Measurements from ENCODE around the gene INSIG1.

The INSIG1 gene

GRCh38 chr7:155276042-155276799 is 21.5 kb upstream of the INSIG1 start (continued):
- TF ChIP-seq ZSCAN23 (tag by site-specific recombination; IDR thresholded peaks at IDR 0.05) (no peak), ZNF157 (tag by site-specific recombination; IDR thresholded peaks at IDR 0.05) (no peak), ZSCAN5A (tag by site-specific recombination; IDR thresholded peaks at IDR 0.05) (no peak), ZNF747 (tag by site-specific recombination; IDR thresholded peaks at IDR 0.05) (no peak), ZNF48 (tag by site-specific recombination; IDR thresholded peaks at IDR 0.05) (no peak), ZNF610 (tag by site-specific recombination; IDR thresholded peaks at IDR 0.05; ENCODE audit: borderline replicate concordance) (no peak), ZNF239 (tag by site-specific recombination; IDR thresholded peaks at IDR 0.05) (no peak), ATF2 (tag by site-specific recombination; IDR thresholded peaks at IDR 0.05; ENCODE audit: low read depth) (no peak), ZNF366 (tag by site-specific recombination; conservative IDR thresholded peaks at IDR 0.05) (no peak)

- no peaks in the 10 kb centered on the region for H3K4me1 ChIP-seq (ENCODE audit: control insufficient read depth, insufficient read depth, low read length)
- no peak overlapping the region for H3K4me3 ChIP-seq (ENCODE audit: low read depth, low read length)
- no peaks in the 10 kb centered on the region for H3K9me3 ChIP-seq (ENCODE audit: control insufficient read depth, insufficient read depth, low read depth, low read length)
- ChIA-PET CTCF (interaction anchor here (0.8 kb wide), 1 partner anchor 86 kb away, joined by 3 read pairs; no protein-coding TSS in a partner anchor), POLR2A (no interaction called here)
- TF ChIP-seq ZNF302 (tag by site-specific recombination; IDR thresholded peaks at IDR 0.05; ENCODE audit: low read depth) = no peak
- no peak for TF ChIP-seq ZNF10 (tag by site-specific recombination; IDR thresholded peaks at IDR 0.05)
- no peak for TF ChIP-seq ZNF621 (tag by site-specific recombination; IDR thresholded peaks at IDR 0.05)
- no peak for TF ChIP-seq ZNF23 (tag by site-specific recombination; IDR thresholded peaks at IDR 0.05; ENCODE audit: borderline replicate concordance)
- TF ChIP-seq ZNF37A (tag by site-specific recombination; IDR thresholded peaks at IDR 0.05) = no peak
- H3K36me3 ChIP-seq (ENCODE audit: control insufficient read depth in 2 of 2, insufficient read depth in 1 of 2, low read length in 2 of 2) = no peaks in the 10 kb centered on the region
- H3K27ac ChIP-seq (ENCODE audit: extremely low read depth, low read depth, low read length) = no peak overlapping the region
These were observed 20.8 kb upstream of the INSIG1 start for GRCh38 chr7:155276800-155277375.

- CTCF ChIA-PET = interaction anchor here (0.5 kb wide), 1 partner anchor 367 kb away, joined by 3 read pairs; no protein-coding TSS in a partner anchor
These were observed 20.2 kb upstream of the INSIG1 start for GRCh38 chr7:155277385-155277994.

More at GRCh38 chr7:155277385-155277994, 20.2 kb upstream of the INSIG1 start:
- no peaks in the 10 kb centered on the region for H3K9me3 ChIP-seq (ENCODE audit: control insufficient read depth, insufficient read depth, low read depth, low read length)
- no peak overlapping the region for H3K27ac ChIP-seq (ENCODE audit: extremely low read depth, low read depth, low read length)
- H3K4me3 ChIP-seq (ENCODE audit: low read depth, low read length) = no peak overlapping the region
- no peaks in the 10 kb centered on the region for H3K4me1 ChIP-seq (ENCODE audit: control insufficient read depth, insufficient read depth, low read length)
- H3K36me3 ChIP-seq (ENCODE audit: control insufficient read depth in 2 of 2, insufficient read depth in 1 of 2, low read length in 2 of 2) = no peaks in the 10 kb centered on the region
- POLR2A ChIA-PET = no interaction called here
- TF ChIP-seq ZNF24 (tag by site-specific recombination; IDR thresholded peaks at IDR 0.05) (no peak), ZNF701 (tag by site-specific recombination; IDR thresholded peaks at IDR 0.05) (no peak), ATF2 (tag by site-specific recombination; IDR thresholded peaks at IDR 0.05; ENCODE audit: low read depth) (no peak), ZNF639 (tag by site-specific recombination; IDR thresholded peaks at IDR 0.05) (no peak), SALL2 (tag by site-specific recombination; IDR thresholded peaks at IDR 0.05; ENCODE audit: borderline replicate concordance) (no peak), KLF7 (tag by site-specific recombination; IDR thresholded peaks at IDR 0.05; ENCODE audit: borderline replicate concordance) (no peak), ZNF157 (tag by site-specific recombination; IDR thresholded peaks at IDR 0.05) (no peak)
